CD14-positive monocyte (primary cell): ENCODE measurements around the gene AADACL4. TPM values are rescaled to one million over a fixed set of nuclear protein-coding genes. Genes with fewer than 3 reads are reported as not detected.

Experiments
- DNase-seq, 3 donors: peaks; one replicate each; pipeline ENCODE4 v3.0.0-alpha.2; 2011 to 2022
- H2AFZ ChIP-seq: 2 replicates; pipeline ENCODE4 v1.6.0; 2012; ENCODE audit warnings: mild to moderate bottlenecking, low read depth, low read length, inconsistent platforms; ENCODE audit not compliant: insufficient read depth, poor library complexity, severe bottlenecking
- H3K27ac ChIP-seq, 2 donors: 1 replicate in 1 of 2; 2 replicates in 1 of 2; pipeline ENCODE4 v1.5.1; 2012 to 2013; ENCODE audit warnings: low read length in 2 of 2, control low read depth in 1 of 2, inconsistent platforms in 1 of 2, low read depth in 1 of 2, mild to moderate bottlenecking in 1 of 2
- H3K27me3 ChIP-seq, 2 donors: one replicate each; pipeline versions ENCODE4 v1.6.0 to v1.6.1; 2011 to 2013; ENCODE audit warnings: low read length in 2 of 2; ENCODE audit not compliant: control insufficient read depth in 2 of 2, insufficient read depth in 2 of 2
- H3K36me3 ChIP-seq, 2 donors: replicated peaks in 1 of 2; 1 replicate in 1 of 2; 2 replicates in 1 of 2; pipeline versions ENCODE4 v1.5.1 to v1.6.1; 2012 to 2013; ENCODE audit warnings: low read length in 2 of 2, control low read depth in 1 of 2, inconsistent platforms in 1 of 2, mild to moderate bottlenecking in 1 of 2; ENCODE audit not compliant: insufficient read depth in 2 of 2, control insufficient read depth in 1 of 2
- H3K4me1 ChIP-seq, 2 donors: 1 replicate in 1 of 2; 2 replicates in 1 of 2; pipeline versions ENCODE4 v1.5.1 to v1.6.1; 2012 to 2013; ENCODE audit warnings: low read length in 2 of 2, control low read depth in 1 of 2, inconsistent platforms in 1 of 2, mild to moderate bottlenecking in 1 of 2, moderate library complexity in 1 of 2; ENCODE audit not compliant: insufficient read depth in 2 of 2, control insufficient read depth in 1 of 2
- H3K4me2 ChIP-seq: replicated peaks from 2 replicates; pipeline ENCODE3; 2012; ENCODE audit warnings: low read length, moderate library complexity, mild to moderate bottlenecking; ENCODE audit not compliant: poor library complexity, severe bottlenecking; ENCODE audit errors: extremely low read depth
- H3K4me3 ChIP-seq, 3 experiments: fragments of 200-600 bp in 1 of 3; sonication (generic) in 1 of 3; replicated peaks in 1 of 3; 1 replicate in 2 of 3; 2 replicates in 1 of 3; pipeline ENCODE4 v1.5.1; 2011 to 2013; ENCODE audit warnings: low read length in 3 of 3, mild to moderate bottlenecking in 3 of 3, control low read depth in 2 of 3, low read depth in 2 of 3, inconsistent platforms in 1 of 3, moderate library complexity in 1 of 3
- H3K79me2 ChIP-seq: 2 replicates; pipeline ENCODE4 v1.6.0; 2012; ENCODE audit warnings: mild to moderate bottlenecking, control low read depth, inconsistent platforms, low read length, moderate library complexity; ENCODE audit not compliant: insufficient read depth
- H3K9ac ChIP-seq: 2 replicates; pipeline ENCODE4 v1.6.0; 2017; ENCODE audit warnings: low read length, mild to moderate bottlenecking; ENCODE audit not compliant: insufficient read depth, poor library complexity, severe bottlenecking
- H3K9me3 ChIP-seq, 2 donors: replicated peaks in 1 of 2; 1 replicate in 1 of 2; 2 replicates in 1 of 2; pipeline versions ENCODE4 v1.5.1 to v1.6.1; 2012 to 2013; ENCODE audit warnings: low read length in 2 of 2, control low read depth in 1 of 2; ENCODE audit not compliant: control insufficient read depth in 1 of 2, insufficient read depth in 1 of 2
- H4K20me1 ChIP-seq: 2 replicates; pipeline ENCODE4 v1.6.0; 2012; ENCODE audit warnings: mild to moderate bottlenecking, low read length, control low read depth, moderate library complexity; ENCODE audit not compliant: insufficient read depth
- H3K27ac Mint-ChIP-seq, 7 donors: one replicate each; pipeline ENCODE4 v1.8.0; 2020; ENCODE audit warnings: mild to moderate bottlenecking in 7 of 7, mixed read lengths in 7 of 7, moderate library complexity in 6 of 7, inconsistent platforms in 2 of 7
- H3K27me3 Mint-ChIP-seq, 3 donors: one replicate each; pipeline ENCODE4 v1.8.0; 2021 to 2022; ENCODE audit warnings: low read depth in 3 of 3, mild to moderate bottlenecking in 3 of 3, mixed read lengths in 3 of 3, moderate library complexity in 3 of 3, inconsistent platforms in 1 of 3
- H3K36me3 Mint-ChIP-seq, 2 donors: one replicate each; pipeline ENCODE4 v1.8.0; 2020; ENCODE audit warnings: mixed read lengths in 2 of 2, inconsistent platforms in 1 of 2, mild to moderate bottlenecking in 1 of 2
- H3K4me1 Mint-ChIP-seq: one replicate; pipeline ENCODE4 v1.8.0; 2020; ENCODE audit warnings: mild to moderate bottlenecking, mixed read lengths
- H3K4me3 Mint-ChIP-seq, 2 donors: one replicate each; pipeline ENCODE4 v1.8.0; 2020; ENCODE audit warnings: mild to moderate bottlenecking in 2 of 2, mixed read lengths in 2 of 2, moderate library complexity in 1 of 2
- H3K9me3 Mint-ChIP-seq, 7 donors: one replicate each; pipeline ENCODE4 v1.8.0; 2020 to 2022; ENCODE audit warnings: mixed read lengths in 7 of 7, mild to moderate bottlenecking in 6 of 7, moderate library complexity in 6 of 7, inconsistent platforms in 2 of 7
- CTCF ChIP-seq: fragments of 200-600 bp; IDR thresholded peaks from one replicate; pipeline ENCODE4 v1.8.0; 2022; ENCODE audit warnings: antibody characterized with exemption, mild to moderate bottlenecking
- WGBS: methylation state at CpG from one replicate; pipeline ENCODE4 v1.1.5; 2013; ENCODE audit warnings: missing lambda C conversion rate; ENCODE audit not compliant: insufficient coverage; 5-methylcytosine and 5-hydroxymethylcytosine counted together
- intact Hi-C, 2 donors: fragments of 100-400 bp; cut with micrococcal nuclease; formaldehyde crosslinking; loops; one replicate each; pipeline versions ENCODE4 v1.15.0 to v1.15.1; 2023
- polyA plus RNA-seq, 3 donors: library from polyadenylated mRNA; depleted of rRNA in 1 of 3; unstranded in 2 of 3; stranded (reverse) in 1 of 3; fragments of 300-500 nt in 2 of 3; fragments of >200 nt in 1 of 3; fragmentation: Illumina TruSeq in 2 of 3; gene quantifications; 1 replicate in 2 of 3; 2 replicates in 1 of 3; pipeline ENCODE4 v1.2.3, GENCODE V29; 2012 to 2021

AADACL4 gene
- polyA plus RNA-seq, 3 donors = not detected

DNA sequence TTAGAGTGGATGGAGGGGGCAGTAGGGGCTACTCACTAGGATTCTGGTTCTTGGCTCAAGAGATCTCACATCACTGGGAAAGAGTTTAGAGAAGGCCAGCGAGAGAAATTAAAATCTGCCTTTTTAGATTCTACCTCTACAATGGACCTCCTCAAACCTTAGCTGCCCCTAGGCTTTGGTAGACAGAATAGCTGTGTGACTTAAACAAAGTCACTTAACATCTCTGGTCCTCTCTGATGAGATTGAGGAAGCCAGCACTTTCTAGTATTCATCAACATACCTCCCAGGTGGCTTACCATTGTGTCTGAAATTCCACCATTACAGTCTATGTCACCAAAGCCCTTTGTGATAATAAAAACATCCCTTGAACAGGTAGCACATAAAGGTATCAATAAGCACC, 18.7 kb downstream of the AADACL4 start:
- intact Hi-C loops = no loop called here
- Mint-ChIP-seq H3K36me3 (no peaks in the 10 kb centered on the region), H3K4me1 (peaks cover 10% of the 10 kb centered on the region), H3K9me3 (peaks cover 0 to 9% (median 7%) of the 10 kb centered on the region in 7 donors), H3K4me3 (no peak overlapping the region), H3K27me3 (peaks cover 6 to 10% (median 7%) of the 10 kb centered on the region in 3 donors), H3K27ac (no peak overlapping the region)
- Histone ChIP-seq H2AFZ (no peak overlapping the region), H3K9ac (no peak overlapping the region), H3K27ac (no peak overlapping the region), H3K79me2 (no peaks in the 10 kb centered on the region), H4K20me1 (no peaks in the 10 kb centered on the region), H3K36me3 (no peaks in the 10 kb centered on the region), H3K4me1 (peaks cover 8 to 11% of the 10 kb centered on the region in 2 donors), H3K4me3 (no peak overlapping the region), H3K4me2 (no peak overlapping the region), H3K9me3 (peaks cover 0 to 6% of the 10 kb centered on the region in 2 donors), H3K27me3 (peaks cover 0 to 2% of the 10 kb centered on the region in 2 donors)
- DNase-seq = no peak
- no peak for TF ChIP-seq CTCF
- WGBS = no CpG with 5 or more reads among the region's 1 CpG

DNA sequence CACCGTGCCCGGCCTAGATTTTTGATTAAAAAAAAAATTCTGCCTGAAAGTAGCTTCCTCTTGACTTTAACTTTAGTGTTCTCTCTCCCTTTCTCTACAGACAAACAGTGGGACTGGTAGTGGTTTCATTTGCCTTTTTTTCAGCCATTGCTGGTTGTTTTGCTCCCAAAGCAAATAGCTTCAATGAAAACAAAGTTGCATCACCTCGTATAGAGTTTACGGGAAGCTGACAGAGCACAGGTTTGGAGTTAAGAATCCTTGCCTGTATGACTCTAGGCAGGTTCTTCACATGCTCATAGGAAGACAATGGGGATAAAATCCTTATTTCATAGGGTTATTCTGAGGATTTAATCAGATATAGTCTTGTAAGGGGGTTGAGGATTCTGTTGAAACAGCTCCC, 21.6 kb downstream of the AADACL4 start:
- WGBS = 100% methylated on average over 2 of the region's 4 CpGs

More for the DNA sequence above, 21.6 kb downstream of the AADACL4 start:
- no peak overlapping the region for H3K27ac Mint-ChIP-seq
- Histone ChIP-seq H3K27me3 (peaks cover 2 to 3% of the 10 kb centered on the region in 2 donors), H3K4me3 (no peak overlapping the region), H3K4me1 (no peaks in the 10 kb centered on the region), H3K27ac (no peak overlapping the region), H3K79me2 (no peaks in the 10 kb centered on the region), H3K36me3 (no peaks in the 10 kb centered on the region), H2AFZ (no peak overlapping the region), H3K4me2 (no peak overlapping the region), H3K9ac (no peak overlapping the region), H3K9me3 (peaks cover 9 to 17% of the 10 kb centered on the region in 2 donors), H4K20me1 (no peaks in the 10 kb centered on the region)
- no peaks in the 10 kb centered on the region for H3K4me1 Mint-ChIP-seq
- H3K9me3 Mint-ChIP-seq = peaks cover 2 to 21% (median 16%) of the 10 kb centered on the region in 7 donors
- no peak for TF ChIP-seq CTCF
- peaks cover 5 to 10% (median 6%) of the 10 kb centered on the region in 3 donors for H3K27me3 Mint-ChIP-seq
- H3K4me3 Mint-ChIP-seq = no peak overlapping the region
- intact Hi-C loops = no loop called here
- H3K36me3 Mint-ChIP-seq = no peaks in the 10 kb centered on the region
- DNase-seq = no peak
